ENCODE results near the gene RFESD. TPM values are rescaled to one million over a fixed set of nuclear protein-coding genes. Genes with fewer than 3 reads are reported as not detected.

The RFESD gene
- 1.7 and 2.3 TPM in 2 replicates for total RNA-seq
- long read RNA-seq, partial matches to known transcripts, result 1 of 11 reads
- long read RNA-seq, other reads (novel, unspliced or antisense), result 1 of 11 reads

DNA sequence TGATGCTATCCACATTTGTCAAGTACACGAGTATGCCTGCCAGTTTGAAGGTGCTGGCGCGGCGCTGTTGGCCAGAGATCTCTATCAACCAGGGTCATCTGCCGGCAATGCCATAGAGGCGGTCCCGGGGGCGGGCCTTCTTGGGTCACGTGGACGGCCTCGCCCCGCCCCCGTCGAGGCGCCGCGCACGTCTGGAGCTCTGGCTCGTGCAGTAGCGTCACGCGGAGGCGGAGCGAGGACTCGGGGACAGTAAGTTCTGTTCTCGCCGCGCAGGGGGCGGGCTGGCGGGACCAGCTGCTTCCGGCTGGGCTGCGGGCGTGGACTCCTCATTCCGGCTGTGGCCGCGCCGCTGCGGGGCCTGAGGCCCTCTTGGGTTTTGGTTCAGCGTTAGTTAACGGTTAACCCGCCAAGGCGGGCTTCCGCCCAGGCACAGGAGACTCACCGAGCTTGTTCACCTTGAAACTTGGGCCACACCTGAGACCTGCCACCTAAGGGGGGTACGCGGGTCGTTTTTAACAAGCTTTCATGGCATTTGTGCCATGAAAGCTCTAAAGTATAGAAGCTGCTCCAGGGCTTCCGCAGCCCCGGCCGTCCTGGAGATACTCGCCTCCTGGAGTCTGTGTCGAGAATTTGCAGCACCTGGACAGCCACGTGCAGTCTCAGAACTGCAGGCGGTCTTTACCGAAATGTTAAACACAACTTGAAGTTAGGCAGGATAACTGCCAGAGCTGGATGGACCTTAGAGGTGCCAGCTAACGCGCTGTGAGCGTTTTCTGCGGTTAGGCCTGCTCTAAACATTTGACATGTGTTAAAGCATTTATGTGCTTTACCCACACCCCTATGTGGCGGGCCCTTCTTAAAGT is at the start of gene RFESD:
Gene RFESD, plus strand, starts transcription at position 209 of the 863 bp plus-strand sequence. CDS start 5,495 bp downstream, outside the sequence.
- Mint-ChIP-seq H3K9me3 (ENCODE audit: unreplicated experiment) (no peaks in the 10 kb centered on the region), H3K27ac (ENCODE audit: unreplicated experiment) (peak within 1 kb of the TSS; percentile 88), H3K27me3 (ENCODE audit: unreplicated experiment) (no peaks in the 10 kb centered on the region), H3K36me3 (ENCODE audit: unreplicated experiment) (no peaks in the 10 kb centered on the region), H3K4me3 (ENCODE audit: unreplicated experiment) (peak within 1 kb of the TSS; percentile 77), H3K4me1 (ENCODE audit: unreplicated experiment) (peaks cover 19% of the 10 kb centered on the region)
- TF ChIP-seq, protein P1, sequence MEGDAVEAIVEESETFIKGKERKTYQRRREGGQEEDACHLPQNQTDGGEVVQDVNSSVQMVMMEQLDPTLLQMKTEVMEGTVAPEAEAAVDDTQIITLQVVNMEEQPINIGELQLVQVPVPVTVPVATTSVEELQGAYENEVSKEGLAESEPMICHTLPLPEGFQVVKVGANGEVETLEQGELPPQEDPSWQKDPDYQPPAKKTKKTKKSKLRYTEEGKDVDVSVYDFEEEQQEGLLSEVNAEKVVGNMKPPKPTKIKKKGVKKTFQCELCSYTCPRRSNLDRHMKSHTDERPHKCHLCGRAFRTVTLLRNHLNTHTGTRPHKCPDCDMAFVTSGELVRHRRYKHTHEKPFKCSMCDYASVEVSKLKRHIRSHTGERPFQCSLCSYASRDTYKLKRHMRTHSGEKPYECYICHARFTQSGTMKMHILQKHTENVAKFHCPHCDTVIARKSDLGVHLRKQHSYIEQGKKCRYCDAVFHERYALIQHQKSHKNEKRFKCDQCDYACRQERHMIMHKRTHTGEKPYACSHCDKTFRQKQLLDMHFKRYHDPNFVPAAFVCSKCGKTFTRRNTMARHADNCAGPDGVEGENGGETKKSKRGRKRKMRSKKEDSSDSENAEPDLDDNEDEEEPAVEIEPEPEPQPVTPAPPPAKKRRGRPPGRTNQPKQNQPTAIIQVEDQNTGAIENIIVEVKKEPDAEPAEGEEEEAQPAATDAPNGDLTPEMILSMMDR (IDR thresholded peaks at IDR 0.05), result no peak
- DNase-seq (ENCODE audit: extremely low spot score, unreplicated experiment), result peak; percentile 98

DNA sequence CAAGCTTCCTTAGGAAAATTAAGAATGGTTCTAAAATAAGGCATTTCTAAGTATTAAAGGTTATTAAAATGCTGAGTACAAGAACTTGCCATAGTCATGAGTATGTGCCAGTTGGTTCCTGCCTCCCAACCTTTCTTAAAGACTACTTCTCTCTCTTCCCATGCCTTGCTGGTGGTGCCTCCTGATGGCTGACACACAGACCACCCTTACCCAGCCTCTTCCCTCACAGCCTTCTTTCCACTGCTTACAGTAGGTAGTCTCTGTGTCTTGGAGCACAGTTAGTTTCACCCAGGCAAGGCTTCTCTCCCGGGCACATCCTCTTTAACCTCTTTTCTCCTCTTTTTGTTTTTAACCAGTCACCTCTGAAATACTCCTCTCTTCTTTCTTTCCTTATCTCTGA is 47.3 kb upstream of the RFESD start:
- TF ChIP-seq, protein P1 (IDR thresholded peaks at IDR 0.05), result no peak
- no peaks in the 10 kb centered on the region for H3K4me1 Mint-ChIP-seq (ENCODE audit: unreplicated experiment)
- no peak overlapping the region for H3K27ac Mint-ChIP-seq (ENCODE audit: unreplicated experiment)
- no peak overlapping the region for H3K4me3 Mint-ChIP-seq (ENCODE audit: unreplicated experiment)
- H3K27me3 Mint-ChIP-seq (ENCODE audit: unreplicated experiment), result no peaks in the 10 kb centered on the region
- no peak for DNase-seq (ENCODE audit: extremely low spot score, unreplicated experiment)
- no peaks in the 10 kb centered on the region for H3K9me3 Mint-ChIP-seq (ENCODE audit: unreplicated experiment)
- H3K36me3 Mint-ChIP-seq (ENCODE audit: unreplicated experiment), result peaks cover 14% of the 10 kb centered on the region

DNA sequence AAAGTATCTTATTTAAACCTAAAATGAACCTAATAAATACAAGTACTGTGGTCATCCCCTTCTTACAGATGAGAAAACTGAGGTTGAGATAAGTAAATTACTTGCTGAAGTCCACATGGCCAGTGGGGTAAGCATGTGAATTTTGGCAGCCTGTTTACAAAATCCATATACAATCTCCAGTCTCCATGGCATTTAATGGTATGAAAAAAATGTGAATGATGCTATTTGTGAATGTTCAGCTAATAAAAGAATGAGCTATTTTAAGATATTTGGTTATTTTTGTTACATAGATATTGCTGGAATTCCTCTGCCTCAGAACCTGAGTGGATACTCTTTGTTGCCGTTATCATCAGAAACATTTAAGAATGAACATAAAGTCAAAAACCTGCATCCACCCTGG is 46.0 kb upstream of the RFESD start:
- H3K27ac Mint-ChIP-seq (ENCODE audit: unreplicated experiment), result no peak overlapping the region
- H3K27me3 Mint-ChIP-seq (ENCODE audit: unreplicated experiment), result no peaks in the 10 kb centered on the region
- no peaks in the 10 kb centered on the region for H3K9me3 Mint-ChIP-seq (ENCODE audit: unreplicated experiment)
- TF ChIP-seq, protein P1 (IDR thresholded peaks at IDR 0.05), result no peak
- H3K36me3 Mint-ChIP-seq (ENCODE audit: unreplicated experiment), result peaks cover 13% of the 10 kb centered on the region
- H3K4me3 Mint-ChIP-seq (ENCODE audit: unreplicated experiment), result no peak overlapping the region
- no peaks in the 10 kb centered on the region for H3K4me1 Mint-ChIP-seq (ENCODE audit: unreplicated experiment)
- no peak for DNase-seq (ENCODE audit: extremely low spot score, unreplicated experiment)

DNA sequence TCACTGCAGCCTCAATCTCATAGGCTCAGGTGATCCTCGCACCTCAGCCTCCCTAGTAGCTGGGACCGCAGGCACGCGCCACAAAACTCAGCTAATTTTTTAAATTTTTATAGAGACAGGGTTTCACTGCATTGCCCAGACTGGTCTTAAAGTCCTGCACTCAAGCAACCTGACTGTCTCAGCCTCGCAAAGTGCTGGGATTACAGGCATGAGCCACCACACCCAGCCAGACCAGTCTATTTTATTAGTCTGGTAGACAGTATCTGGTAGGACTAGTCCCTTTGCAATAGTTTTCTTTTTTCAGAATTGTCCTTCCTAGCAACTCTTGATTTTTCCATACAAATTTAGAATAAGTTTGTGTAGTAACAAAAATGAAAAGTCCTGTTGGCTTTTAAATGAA is 40.8 kb upstream of the RFESD start:
- Mint-ChIP-seq H3K27ac (ENCODE audit: unreplicated experiment) (no peak overlapping the region), H3K4me1 (ENCODE audit: unreplicated experiment) (no peaks in the 10 kb centered on the region), H3K27me3 (ENCODE audit: unreplicated experiment) (no peaks in the 10 kb centered on the region), H3K36me3 (ENCODE audit: unreplicated experiment) (peaks cover 11% of the 10 kb centered on the region), H3K9me3 (ENCODE audit: unreplicated experiment) (no peaks in the 10 kb centered on the region), H3K4me3 (ENCODE audit: unreplicated experiment) (no peak overlapping the region)
- TF ChIP-seq, protein P1 (IDR thresholded peaks at IDR 0.05), result no peak
- DNase-seq (ENCODE audit: extremely low spot score, unreplicated experiment), result no peak

DNA sequence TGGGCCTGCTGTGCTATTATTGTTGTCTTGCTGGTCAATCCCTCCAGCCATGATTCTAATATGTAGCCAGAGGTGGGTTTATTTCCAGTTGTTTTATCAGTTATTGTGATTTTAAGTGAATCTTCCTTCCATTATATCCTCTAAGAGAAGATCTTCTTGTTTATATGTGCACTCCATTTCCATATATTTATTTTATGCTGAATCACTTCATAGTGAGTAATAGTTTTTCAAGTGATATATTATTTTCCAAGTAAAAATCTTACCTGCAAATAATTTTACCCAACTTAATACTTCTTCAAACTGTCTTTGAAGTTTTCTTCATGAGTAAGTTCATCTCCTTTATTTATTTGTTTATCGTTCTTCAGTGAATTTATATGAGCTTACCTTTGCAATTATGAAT is 40.2 kb upstream of the RFESD start:
- Mint-ChIP-seq H3K36me3 (ENCODE audit: unreplicated experiment) (peaks cover 7% of the 10 kb centered on the region), H3K27ac (ENCODE audit: unreplicated experiment) (no peak overlapping the region), H3K4me3 (ENCODE audit: unreplicated experiment) (no peak overlapping the region), H3K27me3 (ENCODE audit: unreplicated experiment) (no peaks in the 10 kb centered on the region), H3K4me1 (ENCODE audit: unreplicated experiment) (no peaks in the 10 kb centered on the region), H3K9me3 (ENCODE audit: unreplicated experiment) (no peaks in the 10 kb centered on the region)
- DNase-seq (ENCODE audit: extremely low spot score, unreplicated experiment), result no peak
- TF ChIP-seq, protein P1 (IDR thresholded peaks at IDR 0.05), result no peak

Data from osteocyte (in vitro differentiated cells).